Hepatocyte (in vitro differentiated cells): ENCODE results near the gene CHRD. TPM values are rescaled to one million over a fixed set of nuclear protein-coding genes. Genes with fewer than 3 reads are reported as not detected.

Source experiments
- DNase-seq: peaks from one replicate; pipeline ENCODE4 v3.0.0-alpha.2; 2016; ENCODE audit warnings: low spot score
- H2AFZ ChIP-seq: fragments of 200-600 bp; sonication (generic); 2 replicates; pipeline ENCODE4 v1.6.0; 2016; ENCODE audit warnings: antibody characterized with exemption, mild to moderate bottlenecking
- H3K27ac ChIP-seq: fragments of 200-600 bp; sonication (generic); 2 replicates; pipeline ENCODE4 v1.5.1; 2016; ENCODE audit warnings: mild to moderate bottlenecking
- H3K27me3 ChIP-seq: fragments of 200-600 bp; sonication (generic); 2 replicates; pipeline ENCODE4 v1.6.1; 2016
- H3K36me3 ChIP-seq: fragments of 200-600 bp; sonication (generic); replicated peaks from 2 replicates; pipeline ENCODE4 v1.5.1; 2016; ENCODE audit warnings: low read depth; ENCODE audit not compliant: insufficient read depth
- H3K4me1 ChIP-seq: fragments of 200-600 bp; sonication (generic); 2 replicates; pipeline ENCODE4 v1.5.1; 2016; ENCODE audit warnings: mild to moderate bottlenecking, moderate library complexity; ENCODE audit not compliant: insufficient read depth
- H3K4me2 ChIP-seq: fragments of 200-600 bp; sonication (generic); 2 replicates; pipeline ENCODE4 v1.6.0; 2016
- H3K4me3 ChIP-seq: fragments of 200-600 bp; sonication (generic); 2 replicates; pipeline ENCODE4 v1.5.1; 2016; ENCODE audit warnings: mild to moderate bottlenecking
- H3K79me2 ChIP-seq: fragments of 200-600 bp; sonication (generic); 2 replicates; pipeline ENCODE4 v1.6.0; 2017; ENCODE audit warnings: mild to moderate bottlenecking
- H3K9me2 ChIP-seq: fragments of 200-600 bp; sonication (generic); replicated peaks from 2 replicates; pipeline ENCODE4 v1.6.0; 2017; ENCODE audit warnings: mild to moderate bottlenecking; ENCODE audit not compliant: insufficient read depth
- H3K9me3 ChIP-seq: fragments of 200-600 bp; sonication (generic); 2 replicates; pipeline ENCODE4 v1.5.1; 2016; ENCODE audit warnings: low read depth, mild to moderate bottlenecking
- H4K20me1 ChIP-seq: fragments of 200-600 bp; sonication (generic); 2 replicates; pipeline ENCODE4 v1.6.0; 2016; ENCODE audit warnings: mild to moderate bottlenecking; ENCODE audit not compliant: insufficient read depth, poor library complexity, severe bottlenecking
- EZH2 ChIP-seq: fragments of 200-600 bp; sonication (generic); IDR thresholded peaks from 2 replicates; pipeline ENCODE4 v1.6.1; 2016; ENCODE audit warnings: antibody characterized with exemption, mild to moderate bottlenecking, borderline replicate concordance
- EZH2phosphoT487 ChIP-seq: fragments of 200-600 bp; sonication (generic); IDR thresholded peaks from one replicate; pipeline ENCODE4 v1.6.1; 2018; ENCODE audit warnings: antibody characterized with exemption, mild to moderate bottlenecking, low read depth, moderate library complexity; ENCODE audit not compliant: unreplicated experiment, severe bottlenecking
- WGBS: methylation state at CpG from one replicate; pipeline ENCODE4 v1.1.6; 2016; ENCODE audit warnings: low lambda C conversion rate; ENCODE audit errors: missing lambda C conversion rate; 5-methylcytosine and 5-hydroxymethylcytosine counted together
- polyA plus RNA-seq: library from polyadenylated mRNA; unstranded; fragments of >200 nt; fragmentation: Nextera tagmentation; extraction: Ambion mirVana; gene quantifications from 2 replicates; pipeline ENCODE4 v1.2.1, GENCODE V29; 2016
- total RNA-seq: library from RNA; depleted of rRNA; stranded (reverse); fragments of >200 nt; gene quantifications from 2 replicates; pipeline ENCODE4 v1.2.3, GENCODE V29; 2014
- TF ChIP-seq, protein P1 (sequence below): fragments of 200-600 bp; sonication (generic); IDR thresholded peaks from 2 replicates; pipeline ENCODE4 v1.5.1; 2016; ENCODE audit warnings: antibody characterized with exemption, mild to moderate bottlenecking; ENCODE audit not compliant: poor library complexity

CHRD gene
- total and polyA plus RNA-seq, 2 experiments from 2014 or later = 13.6 to 16.1 TPM

DNA sequence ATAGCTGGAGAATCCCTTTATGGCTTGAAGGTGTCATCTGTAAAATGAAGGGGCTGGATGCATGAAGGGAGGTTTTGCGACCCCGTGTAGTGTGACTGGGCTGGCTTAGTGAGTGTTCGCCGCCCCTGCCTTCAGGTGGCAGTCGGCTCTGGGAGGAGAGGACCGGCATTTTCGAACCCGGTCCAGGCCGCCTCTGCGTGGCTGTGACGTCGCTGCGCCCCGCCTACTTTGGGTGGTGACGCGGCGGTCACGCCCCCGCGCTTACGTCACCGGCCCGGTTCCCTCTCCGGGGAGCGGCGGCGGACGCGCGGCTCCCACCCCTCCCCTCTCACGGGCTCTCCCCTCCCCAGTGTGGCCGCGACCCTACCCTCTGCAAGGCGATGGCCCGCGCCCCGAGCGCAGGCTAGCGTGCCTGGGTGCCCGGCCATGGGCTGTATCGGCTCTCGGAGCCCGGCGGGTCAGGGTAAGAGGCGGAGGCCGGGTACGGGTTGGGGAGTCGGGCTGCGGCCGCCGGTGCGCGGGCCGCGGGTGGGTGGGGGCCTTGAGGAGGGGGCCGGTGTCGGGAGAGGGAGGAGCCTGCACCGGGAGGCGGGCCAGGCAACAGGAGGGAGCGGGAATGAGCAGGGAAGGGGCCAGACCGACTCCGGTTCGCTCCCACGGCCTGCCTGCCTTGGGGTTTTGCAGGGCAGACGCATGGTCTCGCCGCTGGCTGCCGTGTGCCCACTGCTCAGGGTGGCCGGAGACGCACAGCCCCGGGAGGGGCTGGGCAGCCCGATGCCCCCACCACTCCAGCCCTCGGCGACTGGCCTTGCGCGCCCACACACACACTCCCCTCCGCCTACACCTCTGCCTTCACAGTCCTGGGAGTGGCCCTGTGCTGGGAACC, 44.0 kb upstream of the CHRD start:
- Histone ChIP-seq H3K27me3 (no peaks in the 10 kb centered on the region), H3K79me2 (peaks cover 38% of the 10 kb centered on the region), H4K20me1 (peaks cover 27% of the 10 kb centered on the region), H3K4me3 (peak overlapping the region; percentile 82), H3K27ac (peak overlapping the region; percentile 100), H3K36me3 (no peaks in the 10 kb centered on the region), H3K4me2 (peak overlapping the region; percentile 75), H3K9me3 (no peaks in the 10 kb centered on the region), H2AFZ (peak overlapping the region; percentile 80), H3K9me2 (no peaks in the 10 kb centered on the region), H3K4me1 (peaks cover 16% of the 10 kb centered on the region)
- WGBS = under 1% methylated on average over 41 of the region's 77 CpGs
- TF ChIP-seq, protein P1, sequence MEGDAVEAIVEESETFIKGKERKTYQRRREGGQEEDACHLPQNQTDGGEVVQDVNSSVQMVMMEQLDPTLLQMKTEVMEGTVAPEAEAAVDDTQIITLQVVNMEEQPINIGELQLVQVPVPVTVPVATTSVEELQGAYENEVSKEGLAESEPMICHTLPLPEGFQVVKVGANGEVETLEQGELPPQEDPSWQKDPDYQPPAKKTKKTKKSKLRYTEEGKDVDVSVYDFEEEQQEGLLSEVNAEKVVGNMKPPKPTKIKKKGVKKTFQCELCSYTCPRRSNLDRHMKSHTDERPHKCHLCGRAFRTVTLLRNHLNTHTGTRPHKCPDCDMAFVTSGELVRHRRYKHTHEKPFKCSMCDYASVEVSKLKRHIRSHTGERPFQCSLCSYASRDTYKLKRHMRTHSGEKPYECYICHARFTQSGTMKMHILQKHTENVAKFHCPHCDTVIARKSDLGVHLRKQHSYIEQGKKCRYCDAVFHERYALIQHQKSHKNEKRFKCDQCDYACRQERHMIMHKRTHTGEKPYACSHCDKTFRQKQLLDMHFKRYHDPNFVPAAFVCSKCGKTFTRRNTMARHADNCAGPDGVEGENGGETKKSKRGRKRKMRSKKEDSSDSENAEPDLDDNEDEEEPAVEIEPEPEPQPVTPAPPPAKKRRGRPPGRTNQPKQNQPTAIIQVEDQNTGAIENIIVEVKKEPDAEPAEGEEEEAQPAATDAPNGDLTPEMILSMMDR = no peak
- TF ChIP-seq EZH2phosphoT487 (no peak), EZH2 (no peak)
- peak; percentile 94 for DNase-seq

DNA sequence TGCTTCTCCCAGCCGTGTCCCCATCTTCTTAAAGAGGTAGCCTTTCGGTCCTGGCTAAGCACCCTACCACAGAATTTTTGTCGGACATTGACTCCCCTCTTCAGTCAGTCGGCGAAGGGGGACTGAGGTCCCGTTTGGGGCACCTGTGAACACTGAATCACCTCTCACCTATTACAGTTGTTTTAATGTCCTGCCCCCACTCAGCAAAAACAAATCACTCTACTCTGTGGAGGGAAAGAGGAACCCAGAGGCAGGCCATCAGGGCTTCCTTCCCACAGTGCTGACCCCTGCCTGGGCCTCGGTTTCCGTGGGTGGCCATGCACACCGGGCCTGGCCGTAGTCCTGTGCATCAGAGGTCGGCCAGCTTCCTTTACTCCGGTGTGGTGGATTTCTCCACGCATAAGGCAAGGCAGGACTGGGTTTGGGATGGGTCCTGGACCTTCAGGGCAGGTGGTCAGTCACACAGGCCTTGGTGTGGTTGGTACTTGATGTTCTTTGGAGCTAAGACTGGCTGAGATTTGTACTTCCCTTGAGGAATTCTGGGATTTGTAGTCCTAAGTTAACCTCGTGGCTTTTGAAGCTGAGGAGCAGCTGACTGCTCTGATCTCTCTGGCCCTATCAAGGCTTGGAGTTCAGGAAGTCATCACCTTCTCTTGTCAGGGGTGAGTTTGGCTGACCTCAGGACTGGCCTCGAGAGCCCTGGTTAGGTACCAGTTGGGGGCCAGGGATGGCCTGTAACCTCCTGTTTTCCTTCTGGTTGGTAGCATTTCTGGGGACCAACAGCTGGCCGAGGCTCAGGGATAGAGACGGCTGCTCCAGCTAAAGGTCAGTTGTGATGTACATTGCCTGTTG, 43.1 kb upstream of the CHRD start:
- H3K36me3 ChIP-seq = no peaks in the 10 kb centered on the region
- peaks cover 20% of the 10 kb centered on the region for H4K20me1 ChIP-seq

DNA sequence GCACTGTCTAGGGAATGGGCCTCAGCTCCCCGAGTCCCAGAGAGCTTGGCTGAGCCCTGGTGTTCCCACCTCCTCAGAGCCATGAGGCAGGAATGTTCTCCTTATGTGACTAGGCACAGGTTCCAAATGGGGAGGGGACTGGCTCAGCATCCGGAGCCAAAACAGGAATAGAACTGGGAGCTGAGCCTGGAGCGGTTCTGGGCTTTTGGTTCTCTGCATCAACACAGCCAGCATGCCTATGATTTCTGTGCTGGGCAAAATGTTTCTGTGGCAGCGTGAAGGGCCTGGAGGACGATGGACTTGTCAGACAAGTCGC, 42.5 kb upstream of the CHRD start, which contains the start of gene FAM131A:
Gene FAM131A (plus strand): TSS at position 202 of the 316 bp plus-strand sequence. CDS start 31 bp downstream, at position 233.
- Histone ChIP-seq H3K4me3 (peak within 1 kb of the TSS; percentile 82), H4K20me1 (peaks cover 20% of the 10 kb centered on the region), H3K36me3 (no peaks in the 10 kb centered on the region), H3K79me2 (peaks cover 37% of the 10 kb centered on the region), H3K9me3 (no peaks in the 10 kb centered on the region), H3K27ac (peak within 1 kb of the TSS; percentile 100), H2AFZ (no peak within 1 kb of the TSS), H3K4me1 (peaks cover 16% of the 10 kb centered on the region), H3K4me2 (peak within 1 kb of the TSS; percentile 75), H3K9me2 (no peaks in the 10 kb centered on the region), H3K27me3 (no peaks in the 10 kb centered on the region)
- TF ChIP-seq EZH2phosphoT487 (no peak), EZH2 (no peak)
- TF ChIP-seq, protein P1 = no peak
- 92% methylated on average over 6 of the region's 6 CpGs for WGBS
- no peak for DNase-seq

More for the DNA sequence above, 43.1 kb upstream of the CHRD start:
- H3K79me2 ChIP-seq = peaks cover 37% of the 10 kb centered on the region
- H3K27me3 ChIP-seq = no peaks in the 10 kb centered on the region
- 44% methylated on average over 17 of the region's 17 CpGs for WGBS
- H3K9me3 ChIP-seq = no peaks in the 10 kb centered on the region
- peak overlapping the region; percentile 80 for H2AFZ ChIP-seq
- H3K4me2 ChIP-seq = peak overlapping the region; percentile 75
- H3K4me1 ChIP-seq = peaks cover 16% of the 10 kb centered on the region
- H3K9me2 ChIP-seq = no peaks in the 10 kb centered on the region
- peak; percentile 51 for DNase-seq
- TF ChIP-seq EZH2phosphoT487 = no peak
- no peak for TF ChIP-seq EZH2
- TF ChIP-seq, protein P1 = no peak
- peak overlapping the region; percentile 100 for H3K27ac ChIP-seq
- H3K4me3 ChIP-seq = peak overlapping the region; percentile 82
